Vagina (tissue), 2 donors: ENCODE measurements around the gene ASAP2.

Experiments
- CTCF ChIP-seq, 3 experiments: fragments of 450-650 bp in 2 of 3; fragments of 200-600 bp in 1 of 3; sonication (generic) in 1 of 3; IDR thresholded peaks; one replicate each; pipeline ENCODE4 v1.5.1; 2017 to 2019; ENCODE audit warnings: antibody characterized with exemption in 3 of 3, mild to moderate bottlenecking in 2 of 3, moderate library complexity in 2 of 3
- POLR2A ChIP-seq, 2 donors: fragments of 450-650 bp; IDR thresholded peaks; one replicate each; pipeline ENCODE4 v1.6.1; 2017; ENCODE audit warnings: antibody characterized with exemption in 2 of 2, mild to moderate bottlenecking in 2 of 2, moderate library complexity in 2 of 2
- POLR2AphosphoS5 ChIP-seq, 2 donors: sonication (generic); formaldehyde crosslinking; IDR thresholded peaks; one replicate each; pipeline ENCODE4 v1.9.0; 2017; ENCODE audit warnings: antibody characterized with exemption in 2 of 2, mild to moderate bottlenecking in 2 of 2, low read depth in 1 of 2; ENCODE audit not compliant: insufficient read depth in 1 of 2

DNA sequence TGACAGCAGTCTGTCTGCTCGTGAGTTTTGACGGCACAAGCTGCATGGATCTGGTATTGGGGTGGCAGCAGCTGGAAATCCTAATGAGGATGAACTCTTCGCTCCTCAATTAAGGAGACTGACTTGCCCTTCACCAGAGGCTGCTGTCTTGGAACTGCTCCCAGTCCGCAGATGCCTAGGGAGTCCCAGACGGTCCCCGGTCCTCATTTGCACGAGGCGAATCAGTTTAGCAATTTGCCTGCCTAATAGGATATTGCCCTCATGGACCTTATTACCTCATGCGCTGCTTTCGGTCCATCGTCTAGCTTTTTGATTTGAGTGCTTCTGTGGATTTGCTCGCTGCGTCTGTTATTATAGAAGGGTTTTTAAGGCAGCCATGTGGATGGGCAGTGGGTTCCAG is 40.6 kb downstream of the ASAP2 start:
- TF ChIP-seq POLR2A (IDR thresholded peaks at IDR 0.05) (no peak), CTCF (IDR thresholded peaks at IDR 0.05) (no peak), POLR2AphosphoS5 (IDR thresholded peaks at IDR 0.05; ENCODE audit: insufficient read depth in 1 of 2, low read depth in 1 of 2) (no peak)
